ENCODE measurements around the gene CSTPP1.
A peak's percentile ranks its signal among the peaks of the same experiment; 100 is the strongest.

GRCh38 chr11:47152953-47153950 is 216.7 kb downstream of the CSTPP1 start:
- TF ChIP-seq CTCF (IDR thresholded peaks at IDR 0.05; ENCODE audit: insufficient read depth, low read length, poor library complexity, severe bottlenecking) (peak; percentile 96), EZH2phosphoT487 (conservative IDR thresholded peaks at IDR 0.05; ENCODE audit: low read length) (no peak)
